Activated T-cell treated with anti-CD3 and anti-CD28 coated beads for 48 hours (primary cell): ENCODE measurements around the gene RNF207.

ENCODE experiments used
- DNase-seq: peaks from one replicate; pipeline ENCODE4 v3.0.0-alpha.2; 2020; ENCODE audit warnings: low read depth

Gene RNF207

DNA sequence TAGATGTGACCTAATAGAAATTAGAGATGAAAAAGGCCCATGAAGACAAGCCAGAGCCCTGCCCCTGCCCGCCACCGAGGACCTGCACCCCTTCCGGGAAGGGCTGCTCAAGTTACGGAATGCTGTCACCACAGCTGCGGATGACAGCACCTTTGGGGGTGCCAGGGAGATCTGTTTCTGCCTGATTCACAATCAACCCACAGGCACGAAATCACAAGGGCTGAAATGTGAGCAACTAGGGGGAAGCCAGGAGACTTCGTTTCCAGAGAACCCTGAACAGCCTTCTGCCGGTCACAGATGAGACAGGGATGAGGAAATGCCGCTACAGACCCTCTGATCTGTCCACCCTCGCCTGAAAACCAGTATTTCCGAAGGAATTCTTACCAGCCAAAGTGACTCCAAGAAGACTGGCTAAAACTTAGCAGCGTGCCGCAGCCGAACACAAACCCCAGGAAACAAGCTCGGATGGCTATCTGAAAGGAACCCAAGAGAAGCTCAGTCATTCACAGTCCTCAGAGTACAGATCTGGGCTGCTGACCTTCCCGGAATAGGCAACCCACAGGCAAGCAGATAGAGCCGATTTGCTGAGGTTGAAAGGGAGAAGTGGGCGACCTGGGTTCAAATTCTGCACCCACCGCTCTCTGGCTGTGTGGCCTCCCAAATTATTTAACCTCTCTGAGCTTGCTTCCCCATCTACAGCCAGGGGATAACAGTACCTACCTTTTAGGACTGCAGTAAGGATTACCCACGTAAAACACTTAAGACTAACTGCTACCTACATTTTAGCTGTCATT lies 28.8 kb downstream of the RNF207 start:
- no peak for DNase-seq

DNA sequence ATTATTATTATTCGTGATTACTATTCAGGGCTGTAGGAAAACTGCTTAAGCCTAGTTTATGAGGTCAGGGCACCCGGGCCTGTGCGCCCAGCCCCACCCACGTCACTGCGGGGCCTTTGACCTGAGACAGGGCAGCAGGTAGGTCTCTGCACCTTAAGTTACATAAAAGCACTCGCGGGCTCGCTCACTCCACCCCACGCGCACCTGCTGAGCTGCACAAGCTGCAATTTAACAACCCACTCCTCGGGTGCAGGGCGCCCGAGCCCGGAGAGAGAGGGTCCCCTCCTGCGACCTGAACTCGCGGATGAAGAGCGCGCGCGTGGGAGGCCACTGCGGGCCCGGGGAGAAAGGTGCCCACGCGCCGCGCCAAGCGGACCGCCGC lies 29.4 kb downstream of the RNF207 start:
- no peak for DNase-seq

DNA sequence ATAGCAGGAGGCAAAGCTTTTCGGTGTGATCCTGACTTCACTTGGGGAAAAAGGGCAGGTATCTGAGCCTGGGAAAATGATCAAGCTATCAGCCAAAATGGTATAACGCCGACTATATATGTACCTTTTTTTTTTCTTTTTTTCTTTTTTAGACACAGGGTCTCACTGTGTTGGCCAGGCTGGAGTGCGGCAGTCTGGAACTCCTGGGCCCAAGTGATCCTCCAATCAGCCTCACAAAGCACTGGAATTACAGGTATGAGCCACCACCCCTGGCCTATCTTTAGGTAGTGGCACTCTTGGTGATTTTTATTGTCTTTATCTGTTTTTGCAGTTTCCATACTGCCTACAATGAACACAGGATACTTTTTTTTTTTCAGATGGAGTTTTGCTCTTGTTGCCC lies 31.2 kb downstream of the RNF207 start:
- no peak for DNase-seq

DNA sequence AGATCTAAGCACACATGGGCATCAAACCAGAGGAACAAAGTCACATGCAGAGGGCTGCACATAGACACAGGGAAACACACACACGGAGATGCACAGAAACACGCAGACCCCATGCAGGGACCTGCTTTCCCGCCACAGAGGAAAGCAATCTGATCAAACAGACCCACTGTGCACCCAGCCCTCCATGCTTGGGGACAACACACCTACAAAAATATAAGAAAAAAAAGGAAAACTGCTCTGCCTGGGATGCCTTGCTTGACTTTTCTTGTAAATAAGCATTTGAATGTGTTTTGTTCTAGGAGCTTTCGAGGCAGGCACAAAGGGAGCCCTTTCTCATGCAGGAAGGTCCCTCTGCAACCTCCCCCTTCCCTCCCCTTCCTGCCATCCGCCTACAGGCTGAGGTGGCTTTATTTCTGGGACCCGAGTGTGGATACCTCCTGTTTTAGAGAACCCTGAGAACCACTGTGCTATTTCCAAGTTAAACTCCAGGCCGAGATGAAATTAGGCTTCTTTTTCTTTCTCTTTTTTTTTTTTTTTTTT lies 33.4 kb downstream of the RNF207 start:
- no peak for DNase-seq

DNA sequence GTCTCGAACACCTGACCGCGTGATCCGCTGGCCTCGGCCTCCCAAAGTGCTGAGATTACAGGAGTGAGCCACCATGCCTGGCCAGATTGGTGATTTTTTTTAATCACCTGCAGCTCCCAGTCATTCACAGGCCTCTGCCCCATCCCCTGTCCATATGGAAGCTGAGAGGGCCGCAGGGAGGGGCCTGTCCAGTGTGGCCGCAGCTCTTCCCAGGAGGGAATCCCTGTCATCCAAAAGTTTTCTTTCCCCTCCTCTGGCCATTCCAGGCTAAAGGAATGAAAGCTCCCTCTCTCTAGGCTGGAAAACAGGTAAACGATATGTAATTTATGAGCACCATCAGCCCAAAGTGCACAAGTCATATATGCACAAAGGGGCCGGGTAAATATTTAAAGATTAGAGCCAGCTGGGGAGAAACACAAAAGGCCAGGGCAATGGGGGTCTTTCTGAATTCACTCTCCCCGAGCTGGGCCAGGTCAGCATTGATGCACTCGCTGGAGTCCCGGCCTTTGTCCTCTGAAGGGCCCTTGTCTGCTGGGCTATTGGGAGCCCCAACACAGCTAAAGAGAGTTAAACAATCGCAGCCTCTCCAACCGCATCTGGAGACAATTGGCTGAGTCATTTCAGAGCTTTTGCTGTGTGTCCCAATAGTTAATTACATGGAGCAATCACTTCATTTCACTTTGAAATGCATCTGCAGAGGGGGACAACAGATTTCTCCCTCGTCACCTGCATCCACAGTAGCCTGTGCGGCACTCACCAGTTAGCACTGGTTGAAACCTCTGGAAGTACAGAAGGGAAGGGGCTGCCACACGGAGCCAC lies 34.2 kb downstream of the RNF207 start:
- DNase-seq: no peak

DNA sequence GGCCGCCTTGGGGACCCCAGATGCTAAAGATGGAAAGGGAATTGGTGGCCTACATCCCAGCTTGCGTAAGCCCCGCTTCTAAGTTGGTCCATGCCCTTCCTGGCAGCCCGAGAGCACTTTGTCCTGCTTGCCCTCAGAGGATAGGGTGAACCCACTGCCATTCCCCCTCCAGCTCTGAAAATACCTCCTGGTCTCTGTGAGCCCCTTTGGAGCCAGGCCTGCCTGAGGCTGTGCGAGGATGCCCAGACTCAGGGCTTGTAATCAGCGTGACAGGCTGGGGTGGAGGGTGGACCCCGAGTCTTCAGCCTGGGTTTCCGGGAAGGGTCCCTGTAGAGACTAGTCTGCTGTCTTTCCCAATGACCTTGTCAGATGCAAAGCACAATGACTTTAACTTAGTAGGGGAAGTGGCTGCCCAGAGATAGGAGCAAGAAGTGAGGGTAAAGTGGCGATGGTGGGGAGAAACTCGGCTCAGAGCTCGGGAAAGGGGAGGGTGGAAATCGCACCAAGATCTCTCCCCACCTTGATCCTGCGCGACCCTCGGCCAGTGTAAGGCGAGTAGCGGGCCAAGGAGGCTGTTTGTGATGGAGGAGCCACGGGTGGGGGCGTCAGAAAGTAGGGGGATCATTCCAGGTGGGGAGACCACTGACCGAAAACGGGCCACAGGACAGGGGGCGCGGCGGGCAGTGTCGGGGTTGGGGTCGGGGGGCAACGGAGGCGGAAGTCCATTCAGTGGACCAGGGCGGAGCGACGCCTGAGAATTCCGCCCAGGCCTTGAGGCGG lies 35.4 kb downstream of the RNF207 start:
- DNase-seq: no peak

DNA sequence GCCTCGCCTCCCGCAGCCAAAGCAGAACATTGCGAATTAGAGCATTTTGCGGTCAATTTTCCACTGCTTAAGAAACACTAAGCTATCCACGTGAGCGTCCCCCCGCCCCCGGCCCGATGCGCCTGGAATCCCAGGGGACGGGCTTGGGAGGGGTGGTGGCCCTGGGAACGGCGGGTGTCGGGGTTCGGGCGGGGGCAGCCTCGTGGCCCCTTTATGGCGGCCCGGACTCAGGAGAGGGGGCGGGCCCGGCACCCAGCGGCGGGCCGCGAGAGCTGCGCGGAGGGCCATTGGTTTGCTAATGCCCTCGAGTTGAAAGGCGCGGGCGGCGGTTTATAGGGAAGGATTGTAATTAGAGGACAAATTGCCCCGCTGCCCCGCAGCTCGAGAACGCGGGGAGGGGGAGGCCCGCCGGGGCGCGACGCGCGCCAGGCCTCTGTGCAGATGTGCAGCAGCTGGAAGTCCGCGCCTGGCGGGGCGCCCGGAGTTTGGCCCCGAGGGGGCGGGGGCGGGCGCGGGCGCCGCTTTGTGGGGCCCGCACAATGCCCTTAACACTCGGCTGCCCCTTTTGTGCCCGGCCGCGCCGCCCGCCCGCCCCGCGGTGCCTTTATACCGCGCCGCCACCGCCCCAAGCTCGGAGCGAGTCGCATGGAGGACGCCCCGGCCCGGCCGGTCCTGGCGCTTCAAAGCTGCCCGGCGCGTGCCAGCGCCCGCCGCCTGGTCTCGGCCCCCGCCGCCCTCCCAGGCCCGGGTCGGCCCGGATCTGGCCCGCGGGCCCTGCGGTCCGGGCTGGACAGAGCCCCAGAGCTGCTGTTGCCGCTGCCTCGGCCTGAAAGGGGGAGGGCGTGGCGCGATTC lies 36.2 kb downstream of the RNF207 start:
- DNase-seq: no peak

DNA sequence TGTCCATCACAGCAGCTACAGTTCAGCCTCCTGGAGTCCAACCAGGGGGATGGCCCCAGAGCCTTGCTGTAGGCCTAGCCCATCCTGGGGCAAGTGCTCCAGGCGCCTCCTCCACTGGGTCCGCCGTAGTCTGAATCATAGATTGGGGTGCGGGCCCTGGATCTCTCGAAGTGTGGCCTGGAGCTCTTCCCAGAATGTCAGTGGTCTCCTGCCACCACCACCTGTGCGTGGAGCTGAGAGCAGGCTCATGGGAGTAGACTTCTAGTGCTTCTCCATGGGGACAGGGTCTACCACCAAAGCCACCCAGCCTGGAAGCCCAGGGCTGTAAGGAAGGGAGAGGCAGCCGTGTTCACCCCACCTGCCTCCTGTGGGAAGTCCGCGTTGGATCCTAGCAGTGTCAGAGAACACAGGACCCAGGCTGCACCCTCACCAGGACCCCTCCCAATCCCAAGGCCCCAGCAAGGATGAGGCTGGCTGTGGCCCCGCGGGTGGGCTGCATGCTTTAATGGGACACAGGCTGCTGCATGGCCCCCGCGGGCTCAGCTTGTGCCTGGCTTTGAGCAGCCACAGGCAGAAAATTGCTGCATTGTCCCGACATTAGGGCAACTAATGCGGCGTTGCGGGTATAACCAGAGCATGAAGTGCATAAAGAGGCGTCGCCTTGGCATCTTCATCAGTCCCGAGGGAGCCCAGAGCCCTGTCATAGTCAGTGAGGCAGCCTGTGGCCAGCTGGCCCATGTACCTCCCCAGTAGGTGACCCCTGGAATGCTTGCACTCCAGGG lies 37.3 kb downstream of the RNF207 start:
- no peak for DNase-seq

DNA sequence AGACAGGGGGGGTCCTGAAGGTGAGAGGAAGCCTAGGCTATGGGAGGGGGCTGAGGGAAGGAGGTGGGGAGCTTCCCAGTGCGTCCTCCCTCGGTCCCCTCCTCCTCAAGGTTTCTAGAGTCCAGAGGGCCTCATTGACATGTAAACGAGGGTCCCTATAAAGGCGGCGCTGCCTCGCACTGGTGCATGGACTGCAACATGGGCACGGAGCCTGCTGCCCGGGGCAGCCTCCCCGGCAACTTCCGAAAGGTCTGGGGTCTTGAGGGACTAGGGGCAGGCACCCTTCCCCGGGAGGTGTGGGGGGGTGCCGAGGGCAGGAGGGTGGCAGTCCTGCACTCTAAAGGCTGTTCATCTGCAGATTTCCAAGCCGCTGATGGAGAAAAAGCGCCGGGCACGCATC lies 38.1 kb downstream of the RNF207 start, which contains the start of gene HES3:
HES3 (plus strand) TSS at position 187 of the 400 bp plus-strand sequence; CDS start at position 374, 187 bp downstream.
- DNase-seq: no peak

DNA sequence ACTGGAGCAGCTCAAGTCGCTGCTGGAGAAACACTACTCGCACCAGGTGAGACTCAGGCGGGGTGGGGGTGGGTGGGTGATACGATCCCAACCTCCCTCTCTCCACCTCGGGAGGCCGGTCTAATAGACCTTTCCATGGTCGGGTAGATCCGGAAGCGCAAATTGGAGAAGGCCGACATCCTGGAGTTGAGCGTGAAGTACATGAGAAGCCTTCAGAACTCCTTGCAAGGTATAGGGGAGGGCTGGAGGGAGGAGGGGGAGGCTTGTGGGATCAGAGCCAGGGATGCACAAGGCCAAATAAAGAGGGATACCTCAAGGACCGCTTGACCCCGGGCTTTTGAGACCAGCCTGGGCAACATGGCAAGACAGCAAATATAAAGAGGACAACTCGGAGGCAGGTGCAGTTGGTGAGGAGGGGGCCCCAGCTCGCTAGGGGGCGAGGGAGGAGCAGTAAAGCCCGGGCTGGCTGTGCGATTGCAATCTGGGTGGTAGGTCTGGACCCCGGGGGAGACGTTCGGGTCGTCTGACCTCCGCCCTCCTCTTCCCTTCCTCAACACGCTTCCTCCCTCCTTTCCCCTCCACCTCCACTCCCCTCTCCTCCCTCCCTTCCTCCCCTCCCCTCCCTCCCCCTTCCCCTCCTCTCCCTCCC lies 38.6 kb downstream of the RNF207 start:
- DNase-seq: no peak

DNA sequence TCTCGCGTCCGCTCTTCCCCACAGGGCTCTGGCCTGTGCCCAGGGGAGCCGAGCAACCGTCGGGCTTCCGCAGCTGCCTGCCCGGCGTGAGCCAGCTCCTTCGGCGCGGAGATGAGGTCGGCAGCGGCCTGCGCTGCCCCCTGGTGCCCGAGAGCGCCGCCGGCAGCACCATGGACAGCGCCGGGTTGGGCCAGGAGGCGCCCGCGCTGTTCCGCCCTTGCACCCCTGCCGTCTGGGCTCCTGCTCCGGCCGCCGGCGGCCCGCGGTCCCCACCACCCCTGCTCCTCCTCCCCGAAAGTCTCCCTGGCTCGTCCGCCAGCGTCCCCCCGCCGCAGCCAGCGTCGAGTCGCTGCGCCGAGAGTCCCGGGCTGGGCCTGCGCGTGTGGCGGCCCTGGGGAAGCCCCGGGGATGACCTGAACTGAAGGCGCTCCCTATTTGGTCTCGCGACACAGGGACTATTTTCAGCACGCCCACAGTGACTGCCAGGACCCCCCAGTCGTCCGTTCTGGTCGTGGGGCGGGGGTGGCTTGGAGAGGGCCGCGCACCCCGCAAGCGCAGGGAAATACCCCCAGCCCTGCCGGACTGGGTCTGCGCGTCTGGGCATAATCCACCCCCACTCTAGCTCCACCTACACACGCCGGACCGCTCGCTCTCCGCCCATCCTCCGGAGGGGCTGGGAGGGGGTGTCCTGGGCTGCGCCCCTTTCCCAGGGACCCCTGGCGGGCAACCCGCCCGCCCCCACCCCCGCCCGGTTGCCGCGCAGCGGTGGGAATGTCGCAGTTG lies 39.4 kb downstream of the RNF207 start:
- DNase-seq: peak; percentile 80

DNA sequence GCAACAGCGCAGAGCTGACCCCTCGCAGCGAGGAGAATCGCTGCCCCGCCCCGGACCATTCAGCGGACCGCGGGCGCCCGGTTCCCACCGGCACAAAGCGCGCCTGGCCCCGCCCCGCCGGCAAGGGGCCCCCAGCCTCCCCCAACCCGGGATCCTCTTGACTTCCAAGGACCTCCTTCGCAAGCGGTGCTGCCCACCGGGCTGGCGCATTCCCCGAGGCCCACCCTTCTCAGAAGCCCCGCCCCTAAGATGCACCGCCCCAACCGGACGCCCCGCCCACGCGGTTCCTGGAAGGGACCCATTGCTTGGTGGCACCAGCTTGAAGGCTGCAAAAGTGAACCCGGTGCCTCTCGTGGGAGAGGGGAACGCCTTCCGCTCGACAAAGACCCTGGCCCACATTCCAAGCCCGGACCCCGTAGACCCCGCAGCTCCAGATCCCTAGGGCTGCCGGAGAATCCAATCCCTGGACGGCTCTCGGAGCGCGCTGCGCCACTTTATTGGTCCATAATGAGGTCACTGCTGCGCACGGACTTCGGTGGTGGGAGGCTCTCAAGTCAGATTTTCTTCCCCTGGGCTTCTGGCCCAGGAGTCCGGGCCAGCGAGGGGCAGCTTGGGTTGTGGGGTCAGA lies 40.1 kb downstream of the RNF207 start:
- DNase-seq: peak; percentile 55

DNA sequence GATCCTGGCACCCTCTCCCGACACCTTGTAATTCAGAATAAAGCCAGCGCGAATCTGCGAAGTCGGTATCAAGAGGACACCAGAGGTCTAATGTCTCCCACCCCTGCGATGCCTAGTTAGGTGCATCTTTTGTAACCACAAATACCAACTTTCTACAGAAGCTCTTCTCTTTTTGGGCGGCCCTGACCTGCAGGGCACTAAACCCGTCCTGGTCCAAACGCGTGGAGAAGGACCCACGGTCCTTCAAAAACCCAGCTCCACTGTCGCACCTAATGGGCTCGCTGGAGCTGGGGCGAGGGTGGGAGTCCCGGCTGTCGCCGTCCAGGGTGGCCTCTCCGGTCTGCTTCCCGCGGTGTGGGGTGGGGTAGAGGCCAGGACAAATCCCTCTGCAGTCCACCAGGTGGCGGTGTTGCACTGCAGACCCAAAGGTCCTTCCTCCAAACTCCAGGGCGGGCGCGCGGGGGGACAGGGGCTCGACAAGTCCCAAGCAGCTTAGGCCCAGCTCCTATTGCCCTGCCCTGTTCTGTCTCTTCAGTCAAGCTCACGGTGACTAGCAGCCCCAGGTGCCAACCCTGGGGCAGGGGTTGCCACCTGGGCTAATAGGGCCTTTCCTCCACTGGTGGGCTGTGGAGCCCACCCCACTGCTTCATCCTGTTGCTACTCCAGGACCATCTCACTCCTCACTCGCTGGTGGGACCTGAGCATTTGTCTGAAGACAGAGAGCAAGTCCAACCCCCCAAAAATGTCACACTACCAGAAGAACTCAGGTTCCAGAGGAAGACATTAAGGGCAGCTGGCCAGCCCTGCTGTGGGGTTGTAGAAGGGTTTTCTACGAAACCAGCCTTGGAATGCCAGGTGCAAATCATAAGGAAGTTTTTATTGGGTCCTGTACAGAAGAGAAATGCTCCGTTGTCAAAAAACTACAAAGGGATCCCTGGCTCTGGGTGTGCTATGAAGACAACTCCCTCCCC lies 40.9 kb downstream of the RNF207 start:
- DNase-seq: peak; percentile 80

DNA sequence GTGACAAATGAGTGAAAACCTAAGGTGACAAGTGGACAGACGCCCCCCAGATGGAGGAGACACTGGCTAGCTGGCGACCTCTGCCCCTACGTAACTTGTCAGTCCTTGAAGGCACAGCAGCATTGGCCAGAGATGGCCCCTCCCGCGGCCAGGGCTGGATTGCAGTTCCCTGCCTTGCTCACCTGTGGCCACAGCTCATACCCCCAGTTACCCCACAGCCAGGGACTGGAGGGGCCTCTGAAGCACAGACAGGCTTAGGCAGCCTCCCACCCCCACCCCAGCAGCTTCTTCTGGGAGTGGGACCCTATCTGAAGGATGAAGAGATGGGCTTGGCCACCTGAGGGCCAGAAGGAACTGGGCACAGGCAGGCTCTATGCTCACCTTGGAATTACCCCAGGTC lies 41.7 kb downstream of the RNF207 start:
- no peak for DNase-seq

DNA sequence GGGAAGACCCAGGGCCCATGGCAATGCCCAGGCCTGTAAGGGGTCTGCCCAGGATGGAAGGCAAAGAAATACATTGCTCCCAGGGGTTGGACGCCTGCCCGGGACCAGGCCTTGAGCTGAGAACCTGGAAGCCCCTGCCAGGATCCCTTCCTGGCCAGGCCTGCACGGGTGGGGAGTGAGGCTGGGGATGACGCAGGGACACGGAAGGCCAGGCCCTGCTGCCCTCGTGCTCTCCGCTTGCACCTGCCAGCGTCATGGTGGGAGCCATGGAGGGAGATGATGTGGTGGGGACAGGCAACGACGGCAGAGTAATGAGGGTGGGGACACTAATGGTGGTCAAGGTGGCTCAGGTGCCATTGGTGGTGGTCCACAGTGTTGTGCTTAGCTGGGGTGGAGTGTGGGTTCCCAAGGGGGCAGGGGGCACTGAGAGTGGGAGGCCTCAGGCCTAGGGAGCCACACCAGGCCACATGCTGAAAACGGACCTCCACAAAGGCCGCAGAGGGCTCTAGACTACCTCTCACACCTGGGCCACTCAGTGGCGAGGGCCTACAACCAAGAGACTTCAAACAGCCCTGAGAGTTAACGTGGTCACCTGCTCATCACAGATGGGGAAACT lies 42.4 kb downstream of the RNF207 start:
- no peak for DNase-seq

DNA sequence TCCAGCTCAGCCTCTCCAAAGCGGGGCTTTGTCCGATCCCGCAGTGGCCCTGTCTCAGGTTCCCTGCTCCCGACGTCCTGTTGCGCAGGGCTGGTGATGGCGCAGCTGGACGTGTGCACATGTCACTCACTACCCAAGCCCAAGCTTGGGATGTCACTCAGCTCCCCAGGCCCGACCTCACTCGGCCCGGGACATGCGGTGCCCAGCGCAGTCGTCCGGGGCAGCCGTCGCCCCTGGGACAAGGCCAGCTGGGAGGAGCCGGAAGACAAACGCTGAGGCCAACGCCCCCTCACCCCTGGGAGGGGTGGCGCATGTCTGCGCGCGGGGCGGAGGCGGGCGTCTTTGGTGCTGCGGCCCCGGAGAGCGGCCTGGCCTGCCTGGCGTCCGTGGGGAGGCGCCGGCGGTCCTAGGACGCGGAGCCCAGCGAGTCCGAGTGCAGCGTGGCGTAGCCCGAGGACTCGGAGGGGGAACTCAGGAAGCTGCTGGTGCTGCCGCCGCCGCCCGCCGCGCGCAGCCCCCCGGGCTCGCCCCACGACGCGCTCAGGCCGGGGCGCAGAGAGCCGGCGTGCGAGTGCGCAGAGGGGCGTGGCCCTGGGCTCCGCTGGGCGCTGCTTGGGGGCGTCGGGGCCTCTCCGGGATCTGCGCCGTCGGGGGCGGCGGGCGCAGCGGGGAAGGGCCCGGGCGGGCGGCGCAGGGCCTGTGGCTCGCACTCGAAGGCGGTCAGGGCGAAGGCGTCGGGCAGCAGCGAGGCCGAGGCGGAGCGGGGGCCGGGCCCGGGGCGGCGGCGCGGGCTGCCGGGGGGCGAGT lies 43.2 kb downstream of the RNF207 start:
- DNase-seq: no peak
